Neural cell (in vitro differentiated cells): ENCODE data around the gene SPATA32. TPM values are rescaled to one million over a fixed set of nuclear protein-coding genes. Genes with fewer than 3 reads are reported as not detected.

Experiments
- H2AFZ ChIP-seq: fragments of 200-600, 300-800 bp; sonication (generic), shearing (Covaris generic); 2 replicates; pipeline ENCODE4 v1.6.0; 2014; ENCODE audit warnings: low read depth, mild to moderate bottlenecking, antibody characterized with exemption, low read length, moderate library complexity
- H3F3A ChIP-seq: fragments of 200-600 bp; shearing (Covaris generic); 2 replicates; pipeline ENCODE4 v1.6.1; 2016; ENCODE audit warnings: mild to moderate bottlenecking, moderate library complexity, mixed read lengths, antibody characterized with exemption, low read length; ENCODE audit not compliant: insufficient read depth, poor library complexity, severe bottlenecking
- H3K27ac ChIP-seq: fragments of 200-600, 300-800 bp; sonication (generic), shearing (Covaris generic); 2 replicates; pipeline ENCODE4 v1.5.1; 2014; ENCODE audit warnings: mild to moderate bottlenecking, low read length, moderate library complexity
- H3K27me3 ChIP-seq: fragments of 300-800, 200-600 bp; sonication (generic), shearing (Covaris generic); 2 replicates; pipeline ENCODE4 v1.6.0; 2014; ENCODE audit warnings: mild to moderate bottlenecking, low read depth, low read length, moderate library complexity; ENCODE audit not compliant: insufficient read depth
- H3K36me3 ChIP-seq: fragments of 300-800, 200-600 bp; sonication (generic), shearing (Covaris generic); 2 replicates; pipeline ENCODE4 v1.5.1; 2014; ENCODE audit warnings: mild to moderate bottlenecking, antibody characterized with exemption, low read length, moderate library complexity; ENCODE audit not compliant: insufficient read depth
- H3K4me2 ChIP-seq: fragments of 300-800, 200-600 bp; sonication (generic), shearing (Covaris generic); 2 replicates; pipeline ENCODE4 v1.6.0; 2014; ENCODE audit warnings: mild to moderate bottlenecking, low read length
- H3K4me3 ChIP-seq: fragments of 300-800, 200-600 bp; sonication (generic), shearing (Covaris generic); 2 replicates; pipeline ENCODE4 v1.5.1; 2014; ENCODE audit warnings: mild to moderate bottlenecking, low read length, moderate library complexity
- H3K79me2 ChIP-seq: fragments of 200-600 bp; shearing (Covaris generic); replicated peaks from 2 replicates; pipeline ENCODE4 v1.6.0; 2014; ENCODE audit warnings: mild to moderate bottlenecking, low read length, moderate library complexity; ENCODE audit not compliant: insufficient read depth
- H3K9ac ChIP-seq: fragments of 300-800, 200-600 bp; sonication (generic), shearing (Covaris generic); 2 replicates; pipeline ENCODE4 v1.6.1; 2016; ENCODE audit warnings: mild to moderate bottlenecking, low read length, mixed read lengths
- H3K9me2 ChIP-seq: fragments of 200-600 bp; shearing (Covaris generic); 2 replicates; pipeline ENCODE4 v1.6.1; 2016; ENCODE audit warnings: mild to moderate bottlenecking, low read length, mixed read lengths; ENCODE audit not compliant: insufficient read depth
- H3K9me3 ChIP-seq: fragments of 200-600, 300-800 bp; sonication (generic), shearing (Covaris generic); 2 replicates; pipeline ENCODE4 v1.6.1; 2016; ENCODE audit warnings: mild to moderate bottlenecking, mixed run types, low read length, moderate library complexity, mixed read lengths
- H4K20me1 ChIP-seq: fragments of 200-600 bp; shearing (Covaris generic); 2 replicates; pipeline ENCODE4 v1.6.1; 2016; ENCODE audit warnings: mild to moderate bottlenecking, mixed run types; ENCODE audit not compliant: insufficient read depth
- CTCF ChIP-seq: fragments of 450-650 bp; IDR thresholded peaks from 2 replicates; pipeline ENCODE4 v1.5.1; 2014; ENCODE audit warnings: antibody characterized with exemption, mild to moderate bottlenecking, moderate library complexity; ENCODE audit not compliant: poor library complexity, severe bottlenecking
- EP300 ChIP-seq: fragments of 450-650 bp; conservative IDR thresholded peaks from 2 replicates; pipeline ENCODE4 v1.6.1; 2014; ENCODE audit warnings: antibody characterized with exemption, mild to moderate bottlenecking, moderate library complexity; ENCODE audit not compliant: poor library complexity, severe bottlenecking
- EZH2 ChIP-seq: fragments of 200-600, 300-800 bp; shearing (Covaris generic), sonication (generic); IDR thresholded peaks from 2 replicates; pipeline ENCODE4 v1.6.1; 2014; ENCODE audit warnings: antibody characterized with exemption, low read length, borderline replicate concordance, mild to moderate bottlenecking; ENCODE audit not compliant: insufficient read depth, poor library complexity, severe bottlenecking
- MXI1 ChIP-seq: fragments of 450-650 bp; conservative IDR thresholded peaks from 2 replicates; pipeline ENCODE4 v1.6.1; 2014; ENCODE audit warnings: antibody characterized with exemption, mild to moderate bottlenecking; ENCODE audit not compliant: poor library complexity, severe bottlenecking
- POLR2AphosphoS5 ChIP-seq: IDR thresholded peaks from 2 replicates; pipeline ENCODE4 v1.6.1; 2012
- RAD21 ChIP-seq: fragments of 450-650 bp; conservative IDR thresholded peaks from 2 replicates; pipeline ENCODE4 v1.6.1; 2014; ENCODE audit warnings: antibody characterized with exemption, mild to moderate bottlenecking, moderate library complexity
- REST ChIP-seq: IDR thresholded peaks from 2 replicates; pipeline ENCODE4 v1.6.1; 2012; ENCODE audit warnings: borderline replicate concordance
- SMC3 ChIP-seq: fragments of 450-650 bp; conservative IDR thresholded peaks from 2 replicates; pipeline ENCODE4 v1.6.1; 2014; ENCODE audit warnings: antibody characterized with exemption, mild to moderate bottlenecking, moderate library complexity; ENCODE audit not compliant: poor library complexity
- TAF1 ChIP-seq: IDR thresholded peaks from 2 replicates; pipeline ENCODE4 v1.6.1; 2012; ENCODE audit warnings: low read depth
- polyA plus RNA-seq: library from polyadenylated mRNA; depleted of rRNA; stranded (reverse); fragments of >200 nt; gene quantifications from 2 replicates; pipeline ENCODE4 v1.2.3, GENCODE V29; 2014

SPATA32 gene
- polyA plus RNA-seq, 1 donor from 2014 or later, result not detected

DNA sequence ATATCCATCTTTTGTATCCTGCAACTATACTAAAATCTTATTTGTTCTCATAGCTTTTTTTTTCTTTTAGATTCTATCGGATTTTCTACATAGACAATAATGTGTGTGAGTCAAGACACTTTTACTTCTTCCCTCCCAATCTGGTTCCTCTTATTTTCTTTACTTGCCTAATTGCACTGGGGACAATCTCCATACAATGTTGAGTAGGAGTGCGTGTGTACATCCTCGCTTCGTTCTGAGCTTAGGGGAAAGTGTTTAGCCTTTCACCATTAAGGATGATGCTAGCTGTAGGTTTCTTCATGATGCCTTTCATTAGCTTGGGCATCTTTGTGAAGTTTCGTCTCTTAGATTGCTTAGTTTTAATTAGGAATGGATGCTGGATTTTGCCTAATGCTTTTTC, 2.9 kb downstream of the SPATA32 start:
- no peak overlapping the region for H3K4me2 ChIP-seq
- H2AFZ ChIP-seq, result no peak overlapping the region
- no peaks in the 10 kb centered on the region for H4K20me1 ChIP-seq
- H3K9me3 ChIP-seq, result no peaks in the 10 kb centered on the region
- no peaks in the 10 kb centered on the region for H3K9me2 ChIP-seq
- H3K27ac ChIP-seq, result no peak overlapping the region
- H3K36me3 ChIP-seq, result no peaks in the 10 kb centered on the region
- H3K4me3 ChIP-seq, result no peak overlapping the region
- H3K9ac ChIP-seq, result no peak overlapping the region
- no peaks in the 10 kb centered on the region for H3F3A ChIP-seq
- H3K27me3 ChIP-seq, result peaks cover 5% of the 10 kb centered on the region
- TF ChIP-seq REST, result no peak
- TF ChIP-seq RAD21, result no peak
- no peak for TF ChIP-seq EP300
- no peak for TF ChIP-seq TAF1
- TF ChIP-seq EZH2, result no peak
- no peak for TF ChIP-seq MXI1
- TF ChIP-seq POLR2AphosphoS5, result no peak
- no peak for TF ChIP-seq SMC3
- TF ChIP-seq CTCF, result no peak
- no peaks in the 10 kb centered on the region for H3K79me2 ChIP-seq

DNA sequence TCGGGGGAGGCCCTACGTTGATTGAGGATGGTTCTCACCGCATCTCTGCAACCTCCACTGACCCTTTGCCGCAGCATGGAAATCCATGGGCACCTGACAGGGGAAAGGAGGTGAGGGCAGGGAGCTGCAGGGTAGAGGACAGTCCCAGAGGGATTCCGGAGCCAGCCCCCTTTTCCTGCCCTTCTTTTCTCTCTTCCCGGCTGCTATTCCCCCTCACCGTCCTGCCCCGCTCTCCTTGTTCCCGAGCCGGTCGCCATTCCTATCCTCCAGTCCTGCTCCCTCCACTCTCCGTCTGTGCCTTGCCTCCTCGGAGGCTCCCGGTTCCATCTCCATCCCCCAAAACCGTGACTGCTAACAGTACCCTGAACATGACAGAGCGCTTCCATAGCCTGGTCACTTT, 4.8 kb downstream of the SPATA32 start:
- peaks cover 3% of the 10 kb centered on the region for H3K27me3 ChIP-seq
- no peak overlapping the region for H2AFZ ChIP-seq

More for the DNA sequence above, 4.8 kb downstream of the SPATA32 start:
- Histone ChIP-seq H3K4me2 (no peak overlapping the region), H3F3A (no peaks in the 10 kb centered on the region), H3K9me2 (no peaks in the 10 kb centered on the region), H3K36me3 (no peaks in the 10 kb centered on the region), H3K9ac (no peak overlapping the region), H3K9me3 (no peaks in the 10 kb centered on the region), H3K79me2 (no peaks in the 10 kb centered on the region), H3K4me3 (no peak overlapping the region), H4K20me1 (no peaks in the 10 kb centered on the region), H3K27ac (no peak overlapping the region)
- TF ChIP-seq EP300, result no peak
- no peak for TF ChIP-seq POLR2AphosphoS5
- TF ChIP-seq MXI1, result no peak
- TF ChIP-seq CTCF, result no peak
- TF ChIP-seq RAD21, result no peak
- no peak for TF ChIP-seq TAF1
- no peak for TF ChIP-seq REST
- TF ChIP-seq EZH2, result no peak
- TF ChIP-seq SMC3, result no peak
